ENCODE measurements around the gene COPG2.

COPG2 gene

DNA sequence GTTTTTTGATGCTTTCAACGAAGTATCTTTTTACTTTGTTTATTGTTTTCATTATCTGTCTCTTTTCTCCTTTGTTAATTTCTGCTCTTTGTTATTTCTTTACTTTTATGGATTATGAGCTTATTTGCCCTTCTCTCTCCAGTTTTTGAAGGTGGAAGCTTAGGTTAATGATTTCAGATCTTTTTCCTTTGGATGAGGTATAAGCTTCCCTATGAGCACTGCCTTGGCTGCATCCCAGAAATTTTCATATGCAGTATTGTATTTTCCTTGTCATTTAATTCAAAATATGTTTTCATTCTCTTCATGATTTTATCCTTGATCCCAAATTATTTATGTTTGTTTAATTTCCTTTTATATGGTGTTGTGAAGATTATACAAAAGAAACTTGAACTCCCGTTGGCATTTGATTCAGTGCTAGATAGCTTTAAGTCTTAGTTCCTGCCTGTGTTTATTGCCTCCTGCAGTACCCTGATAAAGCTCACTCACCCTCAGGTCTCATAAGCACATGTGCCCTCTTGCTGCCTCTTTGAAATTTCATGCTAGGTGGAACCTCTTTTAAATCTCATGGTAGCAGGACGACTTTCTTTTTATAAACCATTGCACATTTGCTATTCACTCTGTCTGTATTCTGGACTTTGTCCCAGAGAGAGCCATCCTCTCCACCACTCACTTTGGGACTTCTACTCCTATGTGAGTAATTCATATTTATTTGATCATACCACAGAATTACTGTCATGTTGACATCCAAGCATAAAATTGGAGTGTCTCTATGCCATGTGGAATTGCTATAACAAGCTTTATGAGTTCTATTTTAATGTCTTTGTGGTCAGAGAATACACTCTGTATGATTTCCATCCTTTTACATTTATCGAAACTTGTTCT, 204.8 kb downstream of the COPG2 start:
- DNase-seq: no peak

DNA sequence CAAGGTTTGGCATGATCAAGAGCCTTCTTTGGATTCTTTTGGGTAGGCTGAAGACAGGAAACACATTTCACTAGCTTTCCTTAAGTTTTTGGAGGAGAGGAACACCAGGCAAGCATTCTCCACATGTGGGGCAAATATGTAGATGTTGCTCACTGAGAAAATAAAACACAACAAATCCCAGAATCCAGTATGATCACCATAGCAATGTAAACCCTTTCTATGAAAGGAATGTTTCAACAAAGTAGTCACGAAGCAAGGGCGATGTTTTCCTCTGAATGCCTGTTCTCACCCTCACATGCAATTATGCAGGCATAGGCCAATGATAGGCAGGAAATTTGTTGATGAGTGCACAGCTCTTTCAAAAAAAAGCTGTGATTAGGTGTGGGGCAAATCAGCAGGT, 207.3 kb downstream of the COPG2 start:
- peak; percentile 5 for DNase-seq

DNA sequence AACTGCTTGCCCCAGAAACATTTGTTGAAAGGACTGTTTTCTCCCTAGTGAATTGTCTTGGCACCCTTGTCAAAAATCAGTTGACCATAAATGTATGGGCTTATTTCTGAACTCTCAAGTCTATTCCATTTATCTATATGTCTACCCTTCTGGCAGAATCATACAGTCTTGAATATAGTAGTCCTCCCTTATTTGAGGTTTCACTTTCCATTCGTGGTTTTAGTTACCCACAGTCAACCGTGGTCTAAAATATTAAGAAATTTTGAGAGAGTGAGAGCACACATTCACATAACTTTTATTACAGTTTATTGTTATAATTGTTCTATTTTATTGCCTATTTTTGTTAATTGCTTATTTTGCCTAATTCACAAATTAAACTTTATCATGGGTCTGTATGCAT, 210.3 kb downstream of the COPG2 start:
- DNase-seq: no peak

Measured in EL (cell line).